WERI-Rb-1 (cell line): ENCODE results near the gene COMP.

Experiments
- DNase-seq: peaks from one replicate; pipeline ENCODE4 v3.0.0-alpha.2; 2020
- H3K27ac ChIP-seq: fragments of 250-450 bp; sonication (Bioruptor Pico); 2 replicates; pipeline ENCODE4 v1.5.1; 2020; ENCODE audit warnings: mild to moderate bottlenecking, moderate library complexity
- H3K27me3 ChIP-seq: fragments of 250-450 bp; sonication (Bioruptor Pico); 2 replicates; pipeline ENCODE4 v1.5.1; 2021; ENCODE audit warnings: mild to moderate bottlenecking, low read depth, moderate library complexity; ENCODE audit not compliant: insufficient read depth, severe bottlenecking
- H3K36me3 ChIP-seq: fragments of 250-450 bp; sonication (Bioruptor Pico); 2 replicates; pipeline ENCODE4 v1.5.1; 2020; ENCODE audit warnings: mild to moderate bottlenecking, moderate library complexity
- H3K4me3 ChIP-seq: 2 replicates; pipeline ENCODE4 v1.5.1; 2011; ENCODE audit warnings: low read depth, mild to moderate bottlenecking, control low read depth, low read length
- H3K9me3 ChIP-seq: fragments of 250-450 bp; sonication (Bioruptor Pico); 2 replicates; pipeline ENCODE4 v1.5.1; 2021; ENCODE audit warnings: mild to moderate bottlenecking, moderate library complexity; ENCODE audit not compliant: severe bottlenecking
- TF ChIP-seq, protein P1 (sequence below): IDR thresholded peaks from 2 replicates; pipeline ENCODE4 v1.5.1; 2011; ENCODE audit warnings: low read depth, mild to moderate bottlenecking, control low read depth, inconsistent platforms, low read length

Gene COMP

DNA sequence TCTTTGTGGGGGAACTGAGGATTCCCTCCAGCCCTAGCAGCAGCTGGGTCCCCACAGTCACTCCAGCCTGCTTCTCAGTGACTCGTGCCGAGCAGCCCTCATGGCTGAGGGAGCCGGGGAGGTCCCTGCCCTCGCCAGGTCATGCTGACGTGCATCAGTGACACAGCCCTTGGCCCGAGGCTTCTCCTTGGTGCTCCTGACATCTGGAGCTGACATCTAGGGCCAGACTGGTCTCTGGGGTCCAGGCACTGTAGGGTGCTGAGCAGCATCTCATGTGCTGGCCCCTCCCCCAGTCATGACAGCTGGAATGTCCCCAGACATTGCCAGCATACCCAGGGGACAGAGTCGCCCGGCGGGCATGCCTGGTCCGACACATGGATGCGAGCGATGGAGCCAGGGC lies 14.4 kb downstream of the COMP start:
- Histone ChIP-seq H3K4me3 (no peak overlapping the region), H3K36me3 (no peaks in the 10 kb centered on the region), H3K27ac (no peak overlapping the region), H3K27me3 (no peaks in the 10 kb centered on the region), H3K9me3 (no peaks in the 10 kb centered on the region)
- no peak for DNase-seq
- TF ChIP-seq, protein P1, sequence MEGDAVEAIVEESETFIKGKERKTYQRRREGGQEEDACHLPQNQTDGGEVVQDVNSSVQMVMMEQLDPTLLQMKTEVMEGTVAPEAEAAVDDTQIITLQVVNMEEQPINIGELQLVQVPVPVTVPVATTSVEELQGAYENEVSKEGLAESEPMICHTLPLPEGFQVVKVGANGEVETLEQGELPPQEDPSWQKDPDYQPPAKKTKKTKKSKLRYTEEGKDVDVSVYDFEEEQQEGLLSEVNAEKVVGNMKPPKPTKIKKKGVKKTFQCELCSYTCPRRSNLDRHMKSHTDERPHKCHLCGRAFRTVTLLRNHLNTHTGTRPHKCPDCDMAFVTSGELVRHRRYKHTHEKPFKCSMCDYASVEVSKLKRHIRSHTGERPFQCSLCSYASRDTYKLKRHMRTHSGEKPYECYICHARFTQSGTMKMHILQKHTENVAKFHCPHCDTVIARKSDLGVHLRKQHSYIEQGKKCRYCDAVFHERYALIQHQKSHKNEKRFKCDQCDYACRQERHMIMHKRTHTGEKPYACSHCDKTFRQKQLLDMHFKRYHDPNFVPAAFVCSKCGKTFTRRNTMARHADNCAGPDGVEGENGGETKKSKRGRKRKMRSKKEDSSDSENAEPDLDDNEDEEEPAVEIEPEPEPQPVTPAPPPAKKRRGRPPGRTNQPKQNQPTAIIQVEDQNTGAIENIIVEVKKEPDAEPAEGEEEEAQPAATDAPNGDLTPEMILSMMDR, result no peak

- Histone ChIP-seq H3K27ac (no peak overlapping the region), H3K9me3 (no peaks in the 10 kb centered on the region), H3K36me3 (no peaks in the 10 kb centered on the region), H3K4me3 (no peak overlapping the region), H3K27me3 (no peaks in the 10 kb centered on the region)
- TF ChIP-seq, protein P1, result peak; percentile 12; the same call in 1 of the 2 replicates
- no peak for DNase-seq
Measured at GRCh38 chr19:18776288-18776594, 14.9 kb downstream of the COMP start.

GRCh38 chr19:18775586-18776287 lies 15.4 kb downstream of the COMP start:
- H3K9me3 ChIP-seq, result no peaks in the 10 kb centered on the region
- no peaks in the 10 kb centered on the region for H3K36me3 ChIP-seq
- DNase-seq, result no peak
- H3K27me3 ChIP-seq, result no peaks in the 10 kb centered on the region
- no peak overlapping the region for H3K27ac ChIP-seq
- TF ChIP-seq, protein P1, result no peak
- no peak overlapping the region for H3K4me3 ChIP-seq

- H3K27me3 ChIP-seq, result no peaks in the 10 kb centered on the region
- H3K4me3 ChIP-seq, result no peak overlapping the region
- DNase-seq, result no peak
- H3K36me3 ChIP-seq, result no peaks in the 10 kb centered on the region
- H3K27ac ChIP-seq, result no peak overlapping the region
- H3K9me3 ChIP-seq, result no peaks in the 10 kb centered on the region
- TF ChIP-seq, protein P1, result no peak
Measured at GRCh38 chr19:18774782-18775444, 16.2 kb downstream of the COMP start.

- Histone ChIP-seq H3K9me3 (no peaks in the 10 kb centered on the region), H3K27me3 (no peaks in the 10 kb centered on the region), H3K4me3 (no peak overlapping the region), H3K27ac (no peak overlapping the region), H3K36me3 (no peaks in the 10 kb centered on the region)
- no peak for DNase-seq
- TF ChIP-seq, protein P1, result no peak
Measured at GRCh38 chr19:18774107-18774506, 17.0 kb downstream of the COMP start.
